ENCODE measurements around the gene PDIA5. TPM values are rescaled to one million over a fixed set of nuclear protein-coding genes. Genes with fewer than 3 reads are reported as not detected.

PDIA5 gene
- total RNA-seq, 1 experiment from 2014 or later, result 24.3 TPM

DNA sequence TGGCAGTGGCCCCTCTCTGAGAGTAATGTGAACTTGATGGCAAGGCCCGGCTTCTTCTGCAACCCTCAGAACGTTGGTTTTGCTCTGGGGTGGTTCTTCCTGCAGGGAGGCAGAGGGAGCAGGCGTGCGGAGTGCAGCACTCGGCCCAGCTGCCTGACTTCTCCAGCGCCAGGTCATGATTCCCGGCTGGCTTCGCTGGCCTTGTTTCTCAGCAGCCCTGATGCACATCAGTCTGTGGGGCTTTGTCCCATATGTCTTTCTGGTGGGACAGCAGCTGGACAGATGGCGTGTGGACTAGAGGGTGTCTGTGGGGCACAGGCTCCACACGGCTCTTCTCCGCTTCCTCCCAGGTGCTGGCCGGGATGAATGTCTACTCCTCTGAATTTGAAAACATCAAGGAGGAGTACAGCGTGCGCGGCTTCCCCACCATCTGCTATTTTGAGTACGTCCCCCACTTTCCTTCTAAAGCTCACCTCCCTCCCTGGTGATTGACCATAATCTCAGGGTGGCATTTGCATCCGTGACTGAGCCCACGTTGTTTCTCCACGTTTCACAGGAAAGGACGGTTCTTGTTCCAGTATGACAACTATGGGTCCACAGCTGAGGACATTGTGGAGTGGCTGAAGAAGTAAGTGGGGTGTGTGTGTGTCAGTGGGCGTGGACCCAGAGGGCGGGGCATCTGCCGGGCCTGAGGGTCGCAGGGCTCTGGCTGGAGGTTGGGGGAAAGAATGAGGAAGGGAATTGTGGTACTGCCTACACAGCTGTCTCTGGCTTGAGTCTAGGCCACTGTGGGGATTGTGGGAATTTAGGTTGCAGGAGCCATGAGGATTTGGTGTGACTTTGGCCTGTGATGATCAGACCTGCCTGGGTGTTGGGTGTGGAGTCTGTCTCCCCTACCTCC lies 57.1 kb downstream of the PDIA5 start:
- Histone ChIP-seq H3K23ac (ENCODE audit: insufficient read length, low read depth, low read length) (no peak overlapping the region), H4K5ac (ENCODE audit: insufficient read length, low read depth, low read length) (no peak overlapping the region), H4K20me1 (ENCODE audit: control insufficient read depth, insufficient read depth, insufficient read length) (no peaks in the 10 kb centered on the region), H3K23me2 (ENCODE audit: insufficient read length, low read depth, low read length, poor library complexity, severe bottlenecking) (no peaks in the 10 kb centered on the region), H3K18ac (ENCODE audit: insufficient read length, low read depth, low read length) (no peak overlapping the region), H3K4me2 (ENCODE audit: insufficient read depth, insufficient read length, low read length) (no peak overlapping the region), H3K9ac (ENCODE audit: extremely low read depth, insufficient read length, low read length) (no peak overlapping the region), H3K79me2 (ENCODE audit: insufficient read depth, low read length) (no peaks in the 10 kb centered on the region), H3K14ac (ENCODE audit: insufficient read depth, low read length) (no peak overlapping the region), H4K91ac (ENCODE audit: insufficient read length, low read depth, low read length) (no peak overlapping the region), H3K9me3 (ENCODE audit: control insufficient read depth, low read depth, low read length) (no peaks in the 10 kb centered on the region), H3T11ph (ENCODE audit: low read length) (no peak overlapping the region), H2BK120ac (ENCODE audit: low read depth, low read length, poor library complexity, severe bottlenecking) (no peak overlapping the region), H3K27ac (ENCODE audit: insufficient read length, low read depth, low read length) (no peak overlapping the region), H2BK15ac (ENCODE audit: low read depth, low read length) (no peak overlapping the region), H3K27me3 (ENCODE audit: insufficient read depth, low read length) (no peaks in the 10 kb centered on the region), H2AK5ac (ENCODE audit: insufficient read length, low read length) (no peak overlapping the region), H3K79me1 (ENCODE audit: insufficient read depth, low read depth, low read length, poor library complexity, severe bottlenecking) (no peaks in the 10 kb centered on the region), H4K8ac (replicated peaks; ENCODE audit: insufficient read length, low read depth, low read length) (no peak overlapping the region), H2AFZ (ENCODE audit: low read length) (no peak overlapping the region), H2BK5ac (ENCODE audit: insufficient read length, low read length) (no peak overlapping the region), H2BK20ac (ENCODE audit: low read depth, low read length, poor library complexity, severe bottlenecking) (no peak overlapping the region), H3K56ac (ENCODE audit: insufficient read length, low read depth, low read length) (no peak overlapping the region), H2BK12ac (ENCODE audit: insufficient read length, low read depth, low read length) (no peak overlapping the region), H3K4ac (ENCODE audit: low read depth, low read length) (no peak overlapping the region), H3K4me1 (ENCODE audit: insufficient read depth, low read length) (no peaks in the 10 kb centered on the region)
- H3K4me1 Mint-ChIP-seq, result peaks cover 11 to 19% of the 10 kb centered on the region in 2 experiments
- H3K27ac Mint-ChIP-seq, result peak overlapping the region in 1 of 3 experiments; percentile 8; a peak in 2 of 7 replicates
- TF ChIP-seq CTCF (conservative IDR thresholded peaks at IDR 0.05), result no peak
- no peak overlapping the region for H3K4me3 Mint-ChIP-seq
- H3K36me3 Mint-ChIP-seq (ENCODE audit: insufficient read depth in 1 of 3, low read depth in 3 of 3), result peaks cover 8 to 54% (median 17%) of the 10 kb centered on the region in 3 experiments; a peak in 6 of 7 replicates
- no peaks in the 10 kb centered on the region for H3K9me3 Mint-ChIP-seq
- no peak for DNase-seq
- H3K27me3 Mint-ChIP-seq (ENCODE audit: low read depth), result no peaks in the 10 kb centered on the region
- no CpG with 5 or more reads among the region's 24 CpGs for WGBS (ENCODE audit: extremely low coverage, insufficient read length, low lambda C conversion rate)

All from H9 (cell line).